Lower leg skin (tissue), 3 donors: ENCODE data around the gene GTF3C4.

ENCODE experiments used
- CTCF ChIP-seq, 3 donors: fragments of 450-650 bp; IDR thresholded peaks; one replicate each; pipeline ENCODE4 v1.5.1; 2016; ENCODE audit warnings: antibody characterized with exemption in 3 of 3, mild to moderate bottlenecking in 3 of 3, moderate library complexity in 2 of 3
- POLR2A ChIP-seq, 2 donors: fragments of 450-650 bp; IDR thresholded peaks; one replicate each; pipeline ENCODE4 v1.6.1; 2016 to 2017; ENCODE audit warnings: antibody characterized with exemption in 2 of 2, mild to moderate bottlenecking in 1 of 2, moderate library complexity in 1 of 2

GRCh38 chr9:132708239-132708638 is 38.0 kb downstream of the GTF3C4 start:
- no peak for TF ChIP-seq CTCF (IDR thresholded peaks at IDR 0.05)
- no peak for TF ChIP-seq POLR2A (IDR thresholded peaks at IDR 0.05)
